C4-2B (cell line): ENCODE results near the gene NPAS3.

Experiments used
- H3K27ac ChIP-seq: fragments of 450-650 bp; 2 replicates; pipeline ENCODE4 v1.5.1; 2017
- CTCF ChIP-seq: fragments of 450-650 bp; conservative IDR thresholded peaks from 2 replicates; pipeline ENCODE4 v1.5.1; 2017; ENCODE audit warnings: mild to moderate bottlenecking
- ZFX ChIP-seq: fragments of 450-650 bp; IDR thresholded peaks from 2 replicates; pipeline ENCODE4 v1.6.1; 2017

The NPAS3 gene

GRCh38 chr14:33356181-33356580 lies 417.5 kb downstream of the NPAS3 start:
- no peak for TF ChIP-seq CTCF
- H3K27ac ChIP-seq = no peak overlapping the region

GRCh38 chr14:33357225-33358010 lies 418.7 kb downstream of the NPAS3 start:
- TF ChIP-seq CTCF = no peak
- no peak for TF ChIP-seq ZFX
- no peak overlapping the region for H3K27ac ChIP-seq

GRCh38 chr14:33359288-33359881 lies 420.7 kb downstream of the NPAS3 start:
- no peak overlapping the region for H3K27ac ChIP-seq
- no peak for TF ChIP-seq ZFX
- TF ChIP-seq CTCF = no peak

- no peak overlapping the region for H3K27ac ChIP-seq
- TF ChIP-seq ZFX = no peak
- TF ChIP-seq CTCF = no peak
These were observed 424.3 kb downstream of the NPAS3 start for GRCh38 chr14:33362934-33363333.

- H3K27ac ChIP-seq = no peak overlapping the region
- no peak for TF ChIP-seq ZFX
- no peak for TF ChIP-seq CTCF
These were observed 425.0 kb downstream of the NPAS3 start for GRCh38 chr14:33363682-33364081.

GRCh38 chr14:33364466-33364865 lies 425.8 kb downstream of the NPAS3 start:
- no peak overlapping the region for H3K27ac ChIP-seq
- TF ChIP-seq ZFX = no peak
- TF ChIP-seq CTCF = no peak; the same call in 1 of the 2 replicates

GRCh38 chr14:33369041-33369440 lies 430.4 kb downstream of the NPAS3 start:
- no peak overlapping the region for H3K27ac ChIP-seq
- no peak for TF ChIP-seq CTCF
- no peak for TF ChIP-seq ZFX
